T-helper 2 cell treated with Interferon-gamma antibody and Interleukin-4, amounts not matched to agents 5 μg/mL and 100 μg/mL, for 36 hours (primary cell): ENCODE data around the gene DGKI.

Experiments
- DNase-seq: peaks from one replicate; pipeline ENCODE4 v3.0.0; 2021; ENCODE audit warnings: low spot score
- H3K27ac Mint-ChIP-seq: one replicate; pipeline ENCODE4 v1.8.0; 2021; ENCODE audit warnings: mild to moderate bottlenecking, mixed read lengths
- H3K27me3 Mint-ChIP-seq: one replicate; pipeline ENCODE4 v1.8.0; 2021; ENCODE audit warnings: low read depth, mixed read lengths
- H3K36me3 Mint-ChIP-seq: one replicate; pipeline ENCODE4 v1.8.0; 2021; ENCODE audit warnings: low read depth, mixed read lengths
- H3K4me1 Mint-ChIP-seq: one replicate; pipeline ENCODE4 v1.8.0; 2021; ENCODE audit warnings: low read depth, mixed read lengths
- H3K4me3 Mint-ChIP-seq: one replicate; pipeline ENCODE4 v1.8.0; 2022; ENCODE audit warnings: mild to moderate bottlenecking, moderate library complexity, mixed read lengths
- H3K9me3 Mint-ChIP-seq: one replicate; pipeline ENCODE4 v1.8.0; 2021; ENCODE audit warnings: mixed read lengths

DGKI gene

DNA sequence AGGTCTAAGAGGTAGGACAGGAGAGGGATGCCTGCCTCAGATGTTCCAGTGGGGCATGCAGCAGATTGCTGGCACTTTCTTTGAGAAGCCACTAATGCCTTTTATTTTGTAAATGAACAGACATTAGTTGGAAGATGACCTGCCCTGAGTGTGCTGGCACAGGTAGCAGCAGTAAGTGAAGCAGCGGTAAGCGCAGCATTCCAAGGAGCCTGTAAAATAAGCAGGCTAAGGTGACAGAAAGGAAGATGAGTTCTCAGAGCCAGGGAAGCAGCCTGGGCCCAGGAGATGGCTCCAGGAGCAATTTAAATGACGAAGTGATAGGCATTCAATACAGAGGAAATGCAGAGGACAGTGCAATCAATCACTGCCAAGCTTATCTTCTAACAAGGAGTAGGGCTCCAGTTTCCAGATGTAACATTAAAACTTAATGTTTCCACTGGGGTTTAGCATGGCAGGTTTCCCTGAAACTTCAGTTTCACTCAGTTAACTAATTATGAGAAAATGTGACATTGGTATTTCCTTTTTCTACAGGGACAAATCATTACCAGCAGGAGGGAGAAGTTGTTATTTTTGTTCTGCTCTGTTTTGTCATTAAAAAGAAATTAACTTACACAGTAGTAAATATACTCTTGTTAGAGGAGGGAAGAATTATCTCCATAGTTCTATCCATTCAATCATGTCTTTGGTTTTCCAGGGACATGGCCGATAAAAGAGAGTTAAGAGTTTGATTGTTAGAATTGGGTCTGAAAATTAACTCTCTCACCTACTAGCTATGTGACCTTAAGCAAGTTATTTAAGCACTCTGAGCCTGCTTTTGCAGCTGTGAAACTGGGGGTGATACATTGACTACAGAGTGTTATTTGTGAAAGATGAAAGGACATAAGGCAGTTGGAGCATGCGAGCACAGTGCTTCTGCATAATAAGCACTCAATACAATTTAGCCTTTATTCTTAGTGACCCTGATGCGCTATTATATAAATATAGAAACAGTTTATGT is 406.6 kb downstream of the DGKI start:
- Mint-ChIP-seq H3K36me3 (no peaks in the 10 kb centered on the region), H3K27me3 (no peaks in the 10 kb centered on the region), H3K4me3 (no peak overlapping the region), H3K9me3 (peaks cover 4% of the 10 kb centered on the region), H3K27ac (no peak overlapping the region), H3K4me1 (no peaks in the 10 kb centered on the region)
- no peak for DNase-seq

DNA sequence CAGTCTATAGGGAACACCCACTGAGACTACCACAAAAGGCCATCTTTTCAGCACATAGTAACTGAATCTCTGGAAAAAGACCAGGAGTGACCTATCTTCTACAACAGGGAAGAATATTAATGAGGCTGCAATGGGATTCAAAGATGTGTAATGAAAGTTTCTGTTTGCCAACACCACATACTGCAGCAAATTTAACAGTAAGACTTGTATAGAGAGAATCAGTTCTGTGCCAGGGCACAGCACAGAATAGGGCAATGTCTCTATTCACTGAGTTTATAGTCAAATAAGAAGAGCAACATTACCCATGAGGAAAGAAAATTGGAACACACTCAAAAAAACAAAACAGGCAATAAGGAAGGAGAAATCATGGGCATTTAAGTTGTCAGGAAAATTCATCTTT is 411.8 kb downstream of the DGKI start:
- Mint-ChIP-seq H3K4me3 (no peak overlapping the region), H3K9me3 (peaks cover 4% of the 10 kb centered on the region), H3K36me3 (no peaks in the 10 kb centered on the region), H3K27me3 (no peaks in the 10 kb centered on the region), H3K27ac (no peak overlapping the region), H3K4me1 (no peaks in the 10 kb centered on the region)
- no peak for DNase-seq

DNA sequence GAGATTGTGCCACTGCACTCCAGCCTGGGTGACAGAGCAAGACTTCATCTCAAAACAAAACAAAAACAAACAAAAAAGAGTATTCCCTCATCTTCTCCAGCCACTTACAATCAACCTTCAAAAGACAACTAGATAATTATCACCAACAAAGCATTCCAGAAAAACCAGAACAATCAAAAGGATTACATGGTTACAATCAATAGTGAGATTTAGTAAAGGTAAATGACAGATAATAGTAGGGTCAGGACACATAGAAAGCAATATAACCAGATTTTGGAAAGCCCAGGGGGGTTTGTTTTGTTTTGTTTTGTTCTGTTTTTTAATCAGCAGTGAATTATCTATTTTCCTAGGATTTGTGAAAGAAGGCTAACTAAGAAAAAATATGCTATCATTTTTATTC is 412.2 kb downstream of the DGKI start:
- Mint-ChIP-seq H3K4me1 (no peaks in the 10 kb centered on the region), H3K36me3 (no peaks in the 10 kb centered on the region), H3K4me3 (no peak overlapping the region), H3K9me3 (peaks cover 4% of the 10 kb centered on the region), H3K27me3 (no peaks in the 10 kb centered on the region), H3K27ac (no peak overlapping the region)
- no peak for DNase-seq

DNA sequence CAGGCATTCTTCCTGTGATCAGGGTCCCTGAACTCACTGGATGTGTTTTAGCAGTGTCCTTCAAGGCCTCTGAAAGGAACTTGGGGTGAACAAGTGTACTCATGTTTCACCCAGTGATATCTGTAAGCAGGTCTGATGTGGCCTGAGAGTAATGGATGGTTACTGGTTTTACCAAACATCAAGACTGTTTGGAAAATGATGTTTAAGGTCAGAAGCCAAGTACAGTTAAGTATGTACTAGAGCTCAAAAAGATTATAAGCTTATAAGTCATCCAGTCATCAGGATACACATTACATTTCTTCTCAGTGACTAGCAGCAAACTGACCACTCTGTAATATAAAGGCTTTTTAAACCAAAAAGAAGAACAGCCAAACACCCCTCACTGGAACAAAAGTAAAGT is 423.5 kb downstream of the DGKI start:
- no peak for DNase-seq
- Mint-ChIP-seq H3K27me3 (no peaks in the 10 kb centered on the region), H3K9me3 (no peaks in the 10 kb centered on the region), H3K4me3 (no peak overlapping the region), H3K27ac (no peak overlapping the region), H3K36me3 (no peaks in the 10 kb centered on the region), H3K4me1 (no peaks in the 10 kb centered on the region)

DNA sequence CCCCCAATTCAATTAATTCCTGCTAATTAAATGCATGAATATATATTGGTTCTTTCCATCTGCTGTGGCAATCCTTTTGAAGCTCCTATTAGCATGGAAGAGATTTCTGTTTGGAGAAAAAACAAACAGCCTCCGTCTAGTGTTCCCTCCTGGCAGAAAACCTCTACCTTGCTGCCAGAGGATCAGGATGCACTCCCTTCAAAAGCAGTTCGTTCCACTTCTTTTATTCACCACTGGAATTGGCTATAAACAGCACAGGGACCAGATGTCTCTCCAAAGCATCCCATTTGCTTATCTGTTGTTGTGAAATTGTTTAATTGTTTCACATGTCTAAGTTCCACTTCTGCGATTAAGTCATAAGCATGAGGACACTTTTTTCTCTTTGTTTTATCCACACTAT is 425.4 kb downstream of the DGKI start:
- Mint-ChIP-seq H3K36me3 (no peaks in the 10 kb centered on the region), H3K27ac (no peak overlapping the region), H3K27me3 (no peaks in the 10 kb centered on the region), H3K4me1 (no peaks in the 10 kb centered on the region), H3K9me3 (no peaks in the 10 kb centered on the region), H3K4me3 (no peak overlapping the region)
- DNase-seq = no peak

DNA sequence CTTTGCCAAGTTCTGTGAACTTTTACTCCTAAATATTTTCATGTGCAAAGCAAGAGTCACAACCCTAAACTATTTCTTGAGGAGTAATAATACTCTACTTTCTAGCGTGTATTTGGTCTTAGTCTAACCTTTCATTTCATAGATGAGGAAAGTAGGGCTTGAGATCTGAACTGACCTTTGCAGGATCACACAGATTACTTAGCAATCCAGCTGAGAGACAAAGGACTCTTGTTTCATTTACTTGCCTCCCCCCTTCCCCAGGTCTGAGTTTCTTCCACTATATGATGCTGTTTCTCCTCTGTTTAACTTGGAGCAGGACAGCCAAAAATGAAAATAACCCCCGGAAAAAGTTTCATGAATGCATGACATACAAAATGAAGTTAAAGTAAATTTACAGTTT is 427.9 kb downstream of the DGKI start:
- Mint-ChIP-seq H3K4me3 (no peak overlapping the region), H3K27me3 (no peaks in the 10 kb centered on the region), H3K36me3 (no peaks in the 10 kb centered on the region), H3K4me1 (no peaks in the 10 kb centered on the region), H3K9me3 (no peaks in the 10 kb centered on the region), H3K27ac (no peak overlapping the region)
- no peak for DNase-seq

DNA sequence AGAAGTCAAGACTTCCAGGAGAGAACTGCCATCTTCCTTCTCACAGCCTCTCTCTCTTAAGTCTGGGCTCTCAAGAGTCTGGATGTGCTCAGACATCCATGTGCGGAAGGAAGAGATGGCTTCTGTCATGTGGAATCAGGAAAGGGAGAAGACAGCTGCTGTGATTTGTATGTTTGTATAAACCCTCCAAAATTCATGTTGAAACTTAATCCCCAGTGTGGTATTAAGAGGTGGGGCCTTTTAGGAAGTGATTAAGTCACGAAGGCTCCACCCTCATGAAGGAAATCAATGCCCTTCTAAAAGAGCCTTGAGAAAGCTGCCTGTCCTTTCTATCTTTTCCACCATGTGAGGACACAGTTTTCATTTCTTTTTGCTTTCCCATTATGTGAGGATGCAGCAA is 429.3 kb downstream of the DGKI start:
- Mint-ChIP-seq H3K9me3 (no peaks in the 10 kb centered on the region), H3K4me1 (no peaks in the 10 kb centered on the region), H3K36me3 (no peaks in the 10 kb centered on the region), H3K27me3 (no peaks in the 10 kb centered on the region), H3K27ac (no peak overlapping the region), H3K4me3 (no peak overlapping the region)
- no peak for DNase-seq

DNA sequence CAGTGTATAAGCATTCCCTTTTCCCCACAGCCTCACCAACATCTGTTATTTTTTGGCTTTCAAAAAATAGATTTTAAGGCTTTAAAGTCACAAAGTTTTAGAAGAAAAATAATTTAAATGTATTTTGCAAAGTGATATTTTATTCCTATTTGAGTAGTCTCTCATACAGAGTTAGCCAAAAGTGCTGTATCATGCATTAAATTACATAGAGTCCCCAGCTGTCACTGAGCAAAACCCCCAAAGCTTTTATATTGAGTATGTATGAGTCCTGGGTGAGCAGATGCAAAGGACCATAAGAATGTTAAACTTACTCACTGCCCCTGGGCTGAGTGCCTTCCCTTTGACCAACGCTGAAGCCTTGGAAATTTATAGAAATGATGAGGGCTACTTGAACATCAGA is 432.9 kb downstream of the DGKI start:
- Mint-ChIP-seq H3K4me3 (no peak overlapping the region), H3K9me3 (no peaks in the 10 kb centered on the region)

DNA sequence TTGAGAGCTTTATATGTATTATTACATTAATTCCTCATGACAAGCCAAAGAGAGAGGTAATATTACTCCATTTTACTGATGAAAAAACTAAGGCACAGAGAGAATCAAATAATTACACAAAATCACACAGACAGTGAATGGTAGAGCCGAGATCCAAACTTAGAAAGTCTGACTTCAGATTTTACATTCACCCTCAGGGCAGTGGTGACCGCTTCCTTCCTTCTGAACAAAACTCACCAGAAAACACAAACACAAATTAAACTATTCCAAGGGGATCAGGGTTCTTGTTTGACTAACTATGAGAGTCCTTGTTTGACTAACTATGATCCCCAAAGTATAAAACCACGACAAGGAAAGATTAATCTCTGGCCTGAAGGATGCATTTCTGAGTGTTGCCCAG is 435.3 kb downstream of the DGKI start:
- no peak overlapping the region for H3K4me3 Mint-ChIP-seq
- H3K4me1 Mint-ChIP-seq = no peaks in the 10 kb centered on the region
- H3K36me3 Mint-ChIP-seq = no peaks in the 10 kb centered on the region
- no peak for DNase-seq
- no peaks in the 10 kb centered on the region for H3K9me3 Mint-ChIP-seq
- H3K27me3 Mint-ChIP-seq = no peaks in the 10 kb centered on the region
- no peak overlapping the region for H3K27ac Mint-ChIP-seq

More for the DNA sequence above, 432.9 kb downstream of the DGKI start:
- Mint-ChIP-seq H3K27me3 (no peaks in the 10 kb centered on the region), H3K4me1 (no peaks in the 10 kb centered on the region), H3K36me3 (no peaks in the 10 kb centered on the region), H3K27ac (no peak overlapping the region)
- DNase-seq = no peak

DNA sequence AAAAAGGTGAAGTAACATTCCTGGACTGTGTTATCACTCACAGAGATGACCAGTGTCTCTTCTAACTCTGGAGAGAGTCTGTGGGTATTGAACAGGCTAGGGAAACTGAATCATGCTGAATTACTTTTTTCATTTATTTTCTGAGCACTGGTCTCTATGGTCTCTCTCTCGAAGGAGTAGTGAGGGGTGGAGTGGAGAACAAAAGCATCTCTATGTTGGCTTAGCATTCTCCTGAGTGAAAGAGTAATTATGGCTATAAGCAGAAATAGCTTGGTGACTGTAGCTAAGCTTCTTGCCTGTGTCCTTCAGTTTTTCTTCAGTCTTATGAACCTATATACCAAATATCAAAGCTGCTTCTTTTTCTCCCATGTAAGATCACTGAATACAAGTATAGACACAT is 438.6 kb downstream of the DGKI start:
- Mint-ChIP-seq H3K27me3 (no peaks in the 10 kb centered on the region), H3K27ac (no peak overlapping the region), H3K36me3 (no peaks in the 10 kb centered on the region), H3K4me1 (no peaks in the 10 kb centered on the region), H3K4me3 (no peak overlapping the region), H3K9me3 (no peaks in the 10 kb centered on the region)
- no peak for DNase-seq

DNA sequence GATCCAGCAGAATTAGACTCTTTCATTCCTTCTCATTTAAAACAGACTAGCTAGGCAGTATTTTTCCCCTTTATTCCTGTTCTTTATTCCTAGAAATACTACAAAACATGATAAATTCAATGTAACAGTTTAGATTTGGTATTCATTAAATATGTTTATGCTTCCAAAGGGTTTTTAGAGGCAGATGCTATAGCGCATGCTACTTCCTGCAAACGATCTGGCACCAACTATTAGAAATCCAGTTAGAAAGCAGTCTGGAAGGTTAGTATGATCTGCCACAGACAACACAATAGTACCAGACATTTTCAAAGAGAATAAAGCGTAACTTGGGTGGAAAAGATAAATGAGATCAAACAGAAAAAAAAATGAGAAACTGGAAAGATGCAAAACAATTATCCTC is 439.7 kb downstream of the DGKI start:
- Mint-ChIP-seq H3K27ac (no peak overlapping the region), H3K4me1 (no peaks in the 10 kb centered on the region), H3K27me3 (no peaks in the 10 kb centered on the region), H3K4me3 (no peak overlapping the region), H3K36me3 (no peaks in the 10 kb centered on the region), H3K9me3 (no peaks in the 10 kb centered on the region)
- no peak for DNase-seq

DNA sequence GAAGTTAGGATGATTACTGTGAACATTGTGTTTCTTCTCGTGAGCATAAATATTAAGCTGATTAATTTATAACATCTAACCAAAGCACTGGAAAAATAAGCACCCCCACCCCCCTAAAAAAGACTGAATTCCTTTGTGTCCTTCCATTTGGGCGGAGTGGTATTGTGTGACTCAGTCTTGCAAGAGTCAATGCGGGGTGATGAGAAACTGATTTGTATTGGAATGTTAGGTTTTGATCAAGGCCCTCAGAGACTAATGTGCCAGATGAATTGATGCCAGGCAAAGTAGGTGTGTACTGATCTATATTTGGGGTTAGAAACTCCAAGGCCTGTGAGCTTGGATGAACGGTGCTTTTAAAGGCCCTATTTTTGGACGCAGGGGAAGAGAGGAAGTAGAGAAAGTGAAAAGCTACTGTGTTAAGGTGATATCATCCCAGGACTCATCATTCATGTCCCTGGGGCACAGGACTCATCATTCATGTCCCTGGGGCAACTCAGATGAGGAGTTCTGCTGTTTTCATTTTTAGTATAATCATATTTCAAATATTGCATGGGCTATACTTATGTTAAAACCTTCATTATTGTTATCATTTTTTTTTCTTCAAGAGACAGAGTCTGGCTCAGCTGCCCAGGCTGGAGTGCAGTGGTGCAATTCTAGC is 442.0 kb downstream of the DGKI start:
- Mint-ChIP-seq H3K4me3 (no peak overlapping the region), H3K9me3 (no peaks in the 10 kb centered on the region), H3K27me3 (no peaks in the 10 kb centered on the region), H3K4me1 (no peaks in the 10 kb centered on the region), H3K36me3 (no peaks in the 10 kb centered on the region), H3K27ac (no peak overlapping the region)
- DNase-seq = no peak

DNA sequence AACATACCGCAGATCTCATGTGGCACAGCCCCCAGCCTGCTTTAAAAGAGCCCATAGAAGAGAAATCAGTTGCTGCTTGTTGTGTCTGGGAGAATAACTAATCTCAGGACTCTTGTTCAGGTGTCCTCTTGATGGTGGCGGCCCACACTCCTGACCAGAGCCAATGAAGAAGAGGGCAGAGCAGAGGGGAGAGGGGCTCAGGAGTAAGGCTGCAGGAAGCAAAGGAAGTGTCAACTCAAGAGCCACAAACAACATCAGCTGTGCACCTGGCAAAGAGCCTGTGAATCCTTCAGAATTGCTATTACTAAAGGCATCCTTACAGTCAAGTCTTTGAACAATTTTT is 443.4 kb downstream of the DGKI start:
- Mint-ChIP-seq H3K27me3 (no peaks in the 10 kb centered on the region), H3K9me3 (no peaks in the 10 kb centered on the region), H3K4me3 (no peak overlapping the region), H3K27ac (no peak overlapping the region), H3K36me3 (no peaks in the 10 kb centered on the region), H3K4me1 (no peaks in the 10 kb centered on the region)
- no peak for DNase-seq

DNA sequence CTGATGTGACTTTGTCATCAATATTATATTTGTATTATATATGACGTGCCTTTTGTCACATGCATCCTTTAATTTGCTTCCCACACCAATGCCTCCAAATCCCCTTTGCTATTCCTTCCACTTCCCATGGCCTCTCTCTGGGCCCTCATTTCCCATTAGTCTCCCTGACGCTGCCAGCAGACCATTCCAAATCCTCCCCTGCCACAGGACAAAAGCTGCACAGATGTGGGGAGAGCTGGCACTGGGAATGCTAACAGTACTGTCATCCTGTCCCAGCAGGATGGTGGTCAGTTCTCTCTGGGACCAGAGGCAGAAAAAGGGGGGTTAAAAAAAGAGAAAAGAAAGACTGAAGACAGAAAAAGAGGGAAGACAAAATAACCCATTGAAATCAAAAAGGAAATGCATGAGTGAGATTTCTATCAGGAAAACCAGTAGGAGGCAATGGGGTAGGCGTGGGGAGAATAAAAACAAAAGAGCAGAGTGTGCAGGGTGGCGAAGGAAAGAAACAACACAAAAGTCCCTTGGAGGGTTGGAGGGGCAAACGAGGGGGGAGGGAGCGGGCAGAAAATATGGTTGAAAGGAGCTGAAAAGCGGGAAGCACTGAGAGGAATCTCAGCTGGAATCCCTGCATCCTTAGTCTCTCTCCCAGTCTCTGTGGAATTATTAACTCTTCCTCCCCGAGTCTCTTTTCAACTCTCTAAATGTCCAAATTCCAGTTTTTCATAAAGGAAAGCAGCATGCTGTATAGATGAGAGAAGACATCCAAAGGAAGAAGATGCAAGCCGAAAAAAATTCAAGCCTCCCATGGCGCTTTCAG is 444.0 kb downstream of the DGKI start:
- no peaks in the 10 kb centered on the region for H3K9me3 Mint-ChIP-seq

More for the DNA sequence above, 444.0 kb downstream of the DGKI start:
- Mint-ChIP-seq H3K4me1 (no peaks in the 10 kb centered on the region), H3K27ac (no peak overlapping the region), H3K4me3 (no peak overlapping the region), H3K36me3 (no peaks in the 10 kb centered on the region), H3K27me3 (no peaks in the 10 kb centered on the region)
- no peak for DNase-seq
